ENCODE measurements around the gene EIF3L.

Gene EIF3L

DNA sequence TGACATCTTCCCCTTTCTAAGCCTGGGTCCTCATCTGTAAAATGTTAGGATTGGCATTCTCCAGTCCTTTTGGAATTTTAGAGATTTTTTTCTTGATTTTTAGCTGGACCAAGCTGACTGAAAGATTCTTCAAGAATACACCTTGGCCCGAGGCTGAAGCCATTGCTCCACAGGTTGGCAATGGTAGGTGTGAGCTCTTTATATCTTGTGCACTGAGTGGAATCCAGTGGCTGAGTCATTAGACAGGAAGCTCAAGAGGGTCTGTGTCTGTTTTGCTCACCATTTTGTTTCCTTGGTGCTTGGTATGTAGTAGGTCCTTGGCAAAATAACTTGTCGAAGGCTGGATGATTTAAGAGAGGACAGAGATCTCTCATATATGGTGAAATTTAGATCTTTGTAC, 6.2 kb downstream of the EIF3L start:
- no peak for FAIRE-seq

DNA sequence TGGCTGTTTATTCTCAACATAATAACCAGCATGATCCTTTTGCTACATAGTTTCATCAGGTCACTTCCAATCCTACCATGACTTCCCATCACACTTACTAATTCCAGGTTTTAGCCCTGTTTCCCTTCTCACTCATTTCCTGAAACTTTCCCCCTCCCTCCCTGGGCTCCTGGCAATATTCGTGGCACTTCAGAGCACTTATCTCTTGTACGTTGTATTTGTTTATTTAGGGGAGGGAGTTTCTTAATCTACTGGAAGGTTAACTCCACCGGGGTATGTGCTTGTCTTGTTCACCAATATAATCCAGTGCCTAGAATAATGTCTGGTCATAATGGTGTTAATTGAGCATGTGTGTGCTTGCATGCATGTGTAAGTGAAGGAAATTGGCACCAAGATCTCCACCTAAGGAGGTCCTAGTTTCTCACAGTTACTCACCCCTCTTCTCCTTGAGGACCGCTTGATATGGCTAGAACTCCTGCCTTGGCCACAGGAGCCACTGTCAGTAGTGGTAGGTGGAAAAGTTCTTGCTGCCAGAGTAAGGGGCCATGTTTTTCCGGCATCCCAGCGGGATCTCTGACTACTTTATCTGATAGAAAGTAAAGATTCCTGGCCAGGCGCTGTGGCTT, 11.7 kb downstream of the EIF3L start:
- no peak for FAIRE-seq

DNA sequence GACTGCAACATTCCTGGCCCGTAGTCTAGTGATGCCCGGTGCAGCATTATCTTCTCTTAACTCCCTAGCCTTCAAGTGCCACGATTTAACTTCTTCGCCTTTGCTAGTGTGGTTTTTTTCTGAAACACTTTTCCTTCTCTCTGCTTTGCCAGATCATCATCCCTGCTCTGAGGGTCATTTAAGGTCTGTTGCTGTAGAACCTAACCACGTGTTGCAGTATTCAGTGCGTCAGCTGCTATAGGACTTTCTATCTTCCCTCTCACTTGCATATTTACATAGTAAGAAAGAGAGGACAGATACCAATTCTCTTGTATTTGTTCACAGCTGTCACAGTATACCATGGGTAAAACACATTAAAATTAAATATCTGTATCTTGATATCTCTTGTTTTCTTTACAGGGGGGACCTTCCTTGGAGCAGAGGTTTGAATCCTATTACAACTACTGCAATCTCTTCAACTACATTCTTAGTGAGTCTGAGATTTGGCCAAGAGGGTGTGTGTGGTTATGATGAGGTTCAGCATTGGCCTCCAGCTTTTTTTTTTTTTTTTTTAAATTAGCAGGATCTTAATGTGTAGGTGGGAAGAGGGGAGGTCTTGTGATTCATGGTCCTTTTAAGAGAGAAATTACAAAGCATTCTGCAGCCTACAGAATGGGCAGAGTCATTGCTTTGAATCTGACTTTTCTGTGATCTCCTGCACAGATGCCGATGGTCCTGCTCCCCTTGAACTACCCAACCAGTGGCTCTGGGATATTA, 13.5 kb downstream of the EIF3L start:
- FAIRE-seq: no peak

DNA sequence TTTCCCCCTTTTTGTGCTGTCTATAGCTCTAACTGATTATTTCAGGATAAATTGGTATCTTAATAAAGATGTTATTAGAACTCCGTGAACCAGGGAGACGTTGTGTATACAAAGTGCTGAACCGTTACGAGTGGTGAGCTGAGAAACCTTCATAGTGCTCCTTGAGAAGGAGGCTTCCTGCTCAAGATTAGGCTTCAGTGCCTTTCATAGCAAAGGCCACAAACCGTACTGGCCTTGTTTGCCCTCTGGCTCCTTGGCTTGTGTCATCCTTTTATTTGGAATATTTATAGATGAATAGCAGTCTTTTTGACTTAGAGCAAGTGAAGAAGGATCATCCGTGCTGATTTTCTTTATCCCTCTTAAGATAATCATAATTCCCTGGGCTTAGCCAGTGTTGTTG, 16.3 kb downstream of the EIF3L start:
- FAIRE-seq: no peak

DNA sequence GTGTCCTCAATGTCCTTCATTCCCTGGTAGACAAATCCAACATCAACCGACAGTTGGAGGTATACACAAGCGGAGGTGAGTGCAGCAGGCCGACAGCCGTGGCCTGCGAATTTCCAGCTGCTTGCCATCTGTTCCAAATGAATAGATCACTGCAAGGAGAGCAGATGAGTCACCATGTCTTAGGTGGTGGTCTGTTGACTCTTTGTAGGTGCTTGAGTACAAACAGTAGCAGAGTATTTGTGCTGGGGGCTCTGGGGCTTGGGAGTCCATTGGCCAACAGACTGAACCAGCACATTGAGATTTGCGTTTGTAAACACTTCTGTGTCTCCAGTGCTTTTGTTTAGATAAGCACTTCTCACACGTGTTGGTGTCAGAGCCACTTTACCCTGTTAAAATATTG, 21.1 kb downstream of the EIF3L start:
- FAIRE-seq: no peak

DNA sequence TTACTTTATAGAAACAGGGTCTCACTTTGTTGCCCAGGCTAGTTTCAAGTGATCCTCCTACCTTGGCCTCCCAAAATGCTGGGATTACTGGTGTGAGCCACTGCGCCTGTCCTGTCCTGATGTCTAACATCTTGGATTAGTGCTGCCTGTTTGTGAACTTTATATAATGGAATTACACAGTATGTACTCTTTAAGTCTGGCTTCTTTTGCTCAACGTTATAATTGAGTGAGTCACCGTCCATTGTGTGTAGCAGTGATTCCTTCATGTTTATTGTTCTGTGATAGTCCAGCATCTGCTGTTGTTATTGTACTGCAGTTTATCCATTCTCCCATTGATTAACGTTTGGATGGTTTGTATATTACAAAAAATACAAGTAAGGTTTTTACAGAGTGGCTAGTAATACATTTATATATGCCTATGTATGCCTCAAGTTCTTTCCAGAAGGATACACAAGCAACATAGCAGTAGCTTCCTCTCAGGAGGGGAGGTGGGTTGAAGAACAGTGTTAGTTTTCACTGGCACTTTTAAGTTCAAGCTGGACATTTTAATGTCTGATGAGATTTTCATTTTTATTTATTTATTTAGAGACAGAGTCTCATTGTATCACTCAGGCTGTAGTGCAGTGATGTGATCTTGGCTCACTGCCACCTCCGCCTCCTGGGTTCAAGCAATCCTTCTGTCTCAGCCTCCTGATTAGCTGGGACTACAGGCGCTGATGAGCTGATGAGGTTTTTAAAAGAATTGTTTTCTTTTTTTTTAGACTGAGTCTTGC, 31.6 kb downstream of the EIF3L start:
- no peak for FAIRE-seq

DNA sequence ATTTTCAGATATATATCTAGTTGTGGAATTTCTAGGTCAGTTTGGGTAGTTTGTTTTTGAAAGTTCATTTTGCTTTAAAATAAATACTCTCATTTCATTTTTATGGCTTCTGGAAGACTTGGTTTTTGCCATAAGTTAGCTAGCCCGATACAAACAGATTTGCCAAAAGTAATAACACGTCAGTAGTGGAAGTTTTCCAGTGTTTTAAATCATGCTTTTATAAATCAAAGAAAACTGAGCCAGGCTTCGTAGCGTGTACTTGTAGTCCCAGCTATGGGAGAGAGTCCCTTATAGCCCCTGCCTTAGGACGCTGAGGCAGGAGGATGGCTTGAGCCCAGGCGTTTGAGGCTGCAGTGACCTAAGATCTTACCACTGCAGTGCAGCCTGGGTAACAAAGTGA, 35.2 kb downstream of the EIF3L start:
- no peak for FAIRE-seq

DNA sequence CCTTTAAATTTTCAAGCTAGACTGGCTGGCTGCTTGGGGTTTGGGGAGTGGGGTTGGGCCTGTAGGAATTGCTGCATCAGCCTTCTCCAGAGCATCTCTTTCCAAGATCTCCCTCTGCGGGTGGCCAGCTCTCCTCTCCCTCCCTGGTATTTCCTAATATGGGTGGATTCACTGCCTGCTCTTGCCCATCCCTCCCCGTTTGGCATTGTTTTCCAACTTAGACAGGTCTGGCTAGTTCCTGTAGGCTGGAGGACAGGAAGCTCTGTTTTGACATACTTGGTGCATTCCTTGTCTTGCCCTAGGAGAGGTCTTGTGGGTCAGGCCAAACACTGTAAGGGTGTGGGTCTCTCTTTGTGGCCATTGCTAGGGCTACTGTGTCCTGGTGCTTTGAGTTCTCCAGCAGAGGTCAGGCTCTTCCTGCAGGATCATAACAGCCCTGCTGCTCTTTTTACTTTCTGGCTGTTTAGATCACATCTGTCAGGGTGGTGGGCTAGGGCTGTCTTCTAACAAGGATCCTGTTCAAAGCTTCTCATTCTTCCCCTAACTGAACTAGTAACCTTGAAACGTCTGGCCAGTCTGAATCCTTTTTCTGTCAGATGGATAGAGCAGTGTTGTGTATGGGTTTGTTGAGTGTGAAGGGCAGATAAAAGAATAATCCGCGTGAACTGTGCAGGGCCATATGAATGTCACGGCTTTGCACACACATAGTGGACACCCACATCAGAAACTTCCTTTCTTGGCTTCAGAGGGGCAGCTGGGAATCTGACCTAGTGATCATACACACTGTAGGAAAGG, 38.6 kb downstream of the EIF3L start:
- FAIRE-seq: no peak

DNA sequence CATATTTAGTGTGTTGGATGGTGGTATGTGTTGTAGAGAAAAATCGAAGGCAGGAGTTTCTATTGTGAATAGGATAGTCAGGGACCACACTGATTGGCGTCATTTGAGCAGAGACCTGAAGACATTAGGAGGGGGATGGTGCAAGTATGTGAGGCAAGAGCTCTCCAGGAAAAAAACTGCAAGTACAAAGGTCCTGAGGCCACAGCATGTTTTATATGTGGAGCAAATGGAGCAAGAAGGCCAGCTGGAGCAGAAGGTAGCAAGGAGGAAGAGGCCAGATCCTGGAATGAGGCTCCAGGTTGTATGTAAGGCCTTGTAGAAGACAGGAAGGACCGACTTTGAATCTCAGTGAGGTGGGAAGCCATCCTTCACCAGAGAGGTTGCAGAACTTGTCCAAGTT, 42.7 kb downstream of the EIF3L start:
- FAIRE-seq: no peak

DNA sequence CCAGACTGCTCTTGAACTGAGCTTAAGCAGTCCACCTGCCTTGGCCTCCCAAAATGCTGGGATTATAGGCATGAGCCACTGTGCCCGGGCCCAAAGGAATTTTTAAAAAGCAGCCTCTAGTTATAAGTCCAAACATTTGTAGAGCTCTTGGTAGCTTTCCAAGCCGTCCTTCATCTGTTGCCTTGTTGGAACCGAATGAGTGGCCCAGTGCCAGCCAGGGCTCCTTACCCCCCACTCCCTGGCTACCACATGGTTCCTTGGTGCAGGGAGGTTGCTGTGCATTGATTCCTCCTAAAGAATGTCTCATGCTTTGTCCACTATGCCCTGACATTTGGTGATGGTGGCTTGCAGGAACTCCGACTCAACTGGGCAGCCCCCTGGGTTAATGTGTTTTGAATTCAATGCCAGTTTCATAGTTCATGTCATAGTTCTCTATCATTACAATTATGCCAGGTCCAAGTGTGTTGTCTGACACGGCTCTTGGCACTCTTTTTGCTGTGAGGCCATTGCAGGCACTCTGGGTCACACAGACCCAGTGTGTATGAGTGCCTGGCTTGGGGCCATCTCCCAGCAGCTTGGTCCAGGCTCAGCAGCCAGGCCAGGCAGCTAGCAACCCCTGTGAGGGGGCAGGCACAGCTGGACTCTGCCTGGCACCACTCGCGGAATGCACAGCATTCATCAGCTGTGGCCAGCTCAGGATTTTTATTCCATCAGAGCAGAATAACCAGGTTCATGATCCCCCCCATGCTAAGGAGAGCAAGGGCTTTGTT, 43.5 kb downstream of the EIF3L start:
- no peak for FAIRE-seq

DNA sequence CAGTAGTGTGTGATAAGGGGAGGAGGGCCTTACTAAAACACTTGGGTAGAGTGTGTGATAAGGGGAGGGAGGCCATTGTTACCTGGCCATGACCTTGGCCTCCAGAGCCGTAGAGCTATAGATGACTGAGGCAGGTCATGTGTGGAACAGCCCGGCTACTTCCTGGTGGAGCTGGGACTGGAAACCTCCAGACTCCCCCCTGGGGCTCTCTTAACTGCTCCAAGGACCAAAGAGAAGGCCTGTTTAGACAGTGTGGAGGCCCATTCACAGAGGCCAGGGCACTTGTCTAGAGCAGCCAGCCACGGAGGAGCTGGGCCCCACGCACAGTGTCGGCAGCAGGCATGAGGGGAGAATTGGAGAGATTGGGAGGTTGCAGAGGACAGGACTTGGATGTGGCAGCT, 44.4 kb downstream of the EIF3L start:
- FAIRE-seq: no peak

DNA sequence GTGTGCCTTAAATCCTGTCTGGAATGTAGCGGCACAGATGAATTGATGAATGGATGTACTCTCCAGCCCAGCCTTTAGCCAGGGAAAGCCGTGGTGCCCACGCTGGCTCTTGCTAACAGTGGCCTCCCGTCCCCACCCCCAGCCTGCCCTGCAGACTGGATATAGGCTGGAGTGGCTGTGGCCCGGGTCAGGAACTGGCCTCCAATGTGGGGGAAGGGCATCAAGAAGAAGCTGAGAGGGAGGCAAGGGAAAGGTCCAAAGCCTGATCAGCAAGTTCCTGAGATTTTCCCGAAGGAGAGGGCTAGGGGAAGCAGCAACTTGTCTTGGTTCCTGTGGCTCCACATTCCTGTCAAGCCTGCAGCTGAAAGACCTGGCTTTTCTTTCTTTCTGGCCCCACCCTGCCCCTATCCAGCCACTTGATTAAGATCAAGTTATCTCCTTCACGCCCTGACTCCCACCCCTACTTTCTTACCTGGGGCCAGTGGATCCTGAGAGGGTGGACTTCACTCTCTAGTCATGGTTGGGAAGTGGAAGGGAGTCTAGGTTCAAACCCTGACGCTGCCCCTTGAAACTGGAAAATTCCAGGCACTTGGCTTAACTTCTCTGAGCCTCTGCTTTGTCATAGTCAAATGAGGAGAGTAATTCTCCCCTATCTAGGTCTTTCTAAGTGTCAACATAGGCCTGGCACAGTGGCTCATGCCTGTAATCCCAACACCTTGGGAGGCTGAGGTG, 45.9 kb downstream of the EIF3L start:
- no peak for FAIRE-seq

DNA sequence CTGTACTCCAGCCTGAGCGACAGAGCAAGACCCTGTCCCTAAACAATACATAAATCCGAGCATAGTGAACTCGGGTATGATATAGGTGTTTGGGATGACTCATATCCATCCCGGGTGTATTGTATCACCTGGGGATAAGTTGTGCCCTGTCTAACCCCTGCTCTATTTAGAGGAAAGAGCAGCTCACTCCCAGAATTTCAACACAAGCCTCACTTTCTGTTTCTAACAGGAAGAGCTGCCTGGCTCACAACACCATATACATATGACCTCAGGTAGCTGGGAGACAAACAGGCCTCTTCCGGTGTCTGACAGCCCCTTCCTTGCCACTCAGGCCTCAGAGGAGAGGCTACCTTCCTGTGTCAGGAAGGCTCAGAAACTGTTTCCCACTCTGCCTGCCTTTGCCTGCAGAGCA, 47.0 kb downstream of the EIF3L start:
- no peak for FAIRE-seq

DNA sequence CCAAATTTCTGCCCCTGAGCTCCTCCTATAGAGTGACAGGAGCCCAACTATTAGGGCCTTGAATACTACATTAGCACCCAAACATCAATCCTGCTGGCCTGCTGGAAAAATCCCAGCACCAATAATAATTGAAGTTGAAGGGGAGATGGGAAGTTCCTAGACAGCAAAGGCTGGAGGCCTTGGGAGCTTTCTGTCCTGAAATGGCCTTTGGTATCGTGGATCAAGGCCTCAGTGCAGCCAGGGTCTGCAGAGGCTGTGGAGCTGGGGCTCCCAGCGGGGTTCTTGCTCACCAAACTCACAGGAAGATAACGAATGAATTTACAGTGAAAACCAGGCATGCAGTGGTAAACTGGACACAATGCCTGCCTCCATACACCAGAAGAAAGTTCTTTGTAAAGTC, 47.7 kb downstream of the EIF3L start:
- no peak for FAIRE-seq

DNA sequence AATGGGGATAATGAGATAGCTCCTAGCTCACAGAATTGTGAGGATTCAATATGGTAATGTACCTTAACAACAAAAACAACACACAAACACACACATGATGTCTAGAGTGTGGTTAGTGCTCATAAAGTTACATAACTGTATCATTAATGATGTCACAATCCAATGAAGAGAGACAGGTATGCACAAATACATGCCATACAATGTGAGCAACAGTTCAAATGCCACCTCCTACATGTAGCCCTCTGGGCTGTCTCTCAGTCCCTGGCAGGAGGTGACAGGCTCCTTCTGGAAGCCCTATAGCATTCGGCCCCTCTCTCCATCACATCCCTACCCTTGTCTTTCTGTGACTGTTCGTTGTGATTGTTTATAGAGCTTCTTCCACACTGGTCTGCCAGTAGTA, 48.6 kb downstream of the EIF3L start:
- FAIRE-seq: no peak

DNA sequence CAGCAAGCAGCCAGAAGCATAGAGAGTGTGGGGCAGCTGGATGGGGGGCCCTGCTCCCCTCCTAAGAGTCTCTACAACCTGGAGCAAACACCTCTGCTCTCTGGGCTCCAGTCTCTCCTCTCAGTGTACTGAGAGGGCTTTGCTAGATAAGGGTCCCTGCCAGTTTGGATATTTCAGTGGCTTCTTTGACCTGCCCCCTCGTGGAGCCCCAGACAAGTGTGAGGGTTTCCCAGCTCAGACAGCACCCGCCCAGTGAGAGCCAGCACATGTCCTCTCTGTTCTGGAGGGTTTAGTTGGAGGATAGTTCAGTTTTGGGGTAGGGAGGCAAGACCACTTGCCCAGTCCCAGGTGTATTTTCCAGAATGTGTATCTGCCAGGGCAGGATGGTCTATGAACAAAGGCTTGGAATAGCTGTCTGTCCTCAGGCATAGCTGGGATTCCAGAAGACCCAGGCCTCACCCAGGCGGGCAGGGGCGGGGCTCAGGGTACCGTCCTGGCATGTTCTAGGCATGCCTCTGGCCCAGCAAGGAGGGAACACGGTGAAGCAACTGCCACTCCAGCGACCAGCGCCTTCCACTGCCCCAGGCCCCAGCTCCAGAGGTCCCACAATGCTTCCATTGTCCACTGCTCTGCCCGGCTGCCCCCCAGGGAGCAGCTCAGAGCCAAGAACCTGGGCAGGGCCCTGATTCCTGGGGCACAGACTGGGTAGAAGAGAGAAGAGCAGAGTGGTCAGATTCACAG, 49.4 kb downstream of the EIF3L start:
- no peak for FAIRE-seq

DNA sequence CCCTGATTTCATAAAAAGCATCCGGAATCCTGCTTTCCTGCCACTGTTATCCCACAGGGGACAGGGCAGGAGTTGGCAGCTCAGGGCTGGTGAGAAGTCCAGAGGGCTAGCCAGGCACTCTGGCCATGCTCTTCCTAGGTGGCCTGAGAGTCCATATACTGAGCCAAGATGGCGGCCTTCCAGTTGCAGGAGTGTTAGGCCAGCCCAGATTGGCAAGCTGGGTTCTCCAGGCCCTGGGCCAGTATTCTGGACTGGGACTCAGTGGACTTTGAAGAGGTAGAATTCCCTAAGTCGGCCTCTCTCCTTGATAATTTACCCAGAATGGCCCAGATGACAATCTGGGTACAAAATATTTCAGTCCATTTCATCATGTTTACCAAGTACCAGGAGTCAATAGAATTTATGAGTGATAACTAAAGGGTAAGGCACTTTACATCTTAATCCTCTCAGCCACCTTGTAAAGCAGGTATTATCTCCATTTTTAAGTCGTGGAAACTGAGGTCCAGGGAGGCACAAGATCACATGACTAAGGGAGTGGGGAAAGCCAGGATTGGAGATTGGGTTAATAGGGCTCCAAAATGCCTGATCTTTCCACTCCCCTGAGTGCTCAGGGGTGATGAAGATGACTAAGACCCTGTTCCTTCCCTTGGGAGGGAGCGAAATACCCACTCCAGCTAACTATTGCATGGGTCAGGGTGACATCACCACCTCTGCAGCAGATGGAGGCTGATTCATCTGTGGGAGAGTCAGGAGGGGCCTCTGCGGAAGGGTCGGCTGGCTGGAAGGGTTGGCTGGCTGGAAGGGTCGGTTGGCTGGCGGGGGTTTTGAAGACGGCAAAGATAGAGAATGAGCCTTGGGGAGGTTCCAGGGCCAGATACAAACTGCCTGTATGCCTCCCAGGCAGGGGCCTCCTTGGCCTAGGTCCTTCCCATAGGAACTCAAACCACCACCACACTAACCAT, 55.6 kb downstream of the EIF3L start:
- FAIRE-seq: no peak

DNA sequence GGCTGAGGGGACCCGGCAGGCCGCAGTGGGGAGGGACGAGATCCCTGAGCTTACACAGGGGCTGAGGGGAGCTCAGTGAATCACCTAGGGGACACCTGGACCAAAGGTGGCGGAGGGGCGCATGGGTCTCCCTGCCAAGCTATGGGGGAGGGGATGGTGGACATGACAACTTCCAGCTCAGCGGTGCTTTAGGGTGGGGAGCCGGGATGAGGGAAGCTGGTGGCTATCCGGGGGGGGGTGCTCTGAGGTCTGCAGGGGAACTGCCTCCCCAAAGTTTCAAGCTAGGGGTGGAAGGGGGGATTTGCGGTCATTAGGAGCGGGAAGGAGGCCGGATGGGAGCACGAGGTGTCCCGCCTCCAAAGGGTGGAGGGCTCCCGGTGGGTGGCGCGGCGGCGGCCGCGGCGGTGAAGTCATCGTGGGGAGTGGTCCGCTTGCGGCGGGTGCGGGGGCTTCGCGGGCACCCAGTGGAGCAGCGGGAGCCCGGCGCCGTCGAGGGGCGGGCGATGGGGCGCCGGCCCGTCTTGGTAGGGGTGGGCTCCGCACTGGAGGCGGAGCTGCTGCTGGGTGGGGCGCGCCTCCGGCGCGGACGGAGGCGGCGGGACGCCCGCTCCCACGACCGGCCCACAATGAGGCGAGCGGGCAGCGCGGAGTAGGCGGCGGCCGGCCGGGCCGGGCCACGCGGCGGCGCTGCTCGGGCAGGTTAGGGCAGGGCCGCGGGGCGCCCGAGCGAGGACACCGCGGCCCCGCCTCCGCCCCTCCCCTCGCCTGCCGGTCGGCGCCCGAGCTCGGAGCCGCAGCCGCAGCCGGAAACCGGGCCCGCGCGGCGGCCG, 56.5 kb downstream of the EIF3L start, which contains the start of gene MICALL1:
TSS of gene MICALL1 (plus strand) at position 764 of the 830 bp plus-strand sequence. CDS start 126 bp downstream, outside the sequence.
- no peak for FAIRE-seq
